Parathyroid adenoma (tissue), 2 donors: ENCODE results near the gene ACP3.
A peak's percentile ranks its signal among the peaks of the same experiment; 100 is the strongest.
"Not testable (repeated sequence)": the region's sequence is repeated elsewhere in the genome, so short reads cannot be mapped to it uniquely, and the experiment has no call there.

ENCODE experiments used
- H2AFZ ChIP-seq: fragments of 300-600 bp; sonication (generic); one replicate; pipeline ENCODE4 v1.7.0; 2017; ENCODE audit warnings: antibody characterized with exemption, mild to moderate bottlenecking
- H3K27ac ChIP-seq: fragments of 300-600 bp; sonication (generic); one replicate; pipeline ENCODE4 v1.7.0; 2017
- H3K27me3 ChIP-seq: fragments of 300-600 bp; sonication (generic); one replicate; pipeline ENCODE4 v1.7.0; 2017; ENCODE audit warnings: low read length; ENCODE audit not compliant: control insufficient read depth, insufficient read depth
- H3K36me3 ChIP-seq: fragments of 300-600 bp; sonication (generic); one replicate; pipeline ENCODE4 v1.7.0; 2017; ENCODE audit warnings: low read length; ENCODE audit not compliant: control insufficient read depth, insufficient read depth
- H3K4me1 ChIP-seq: fragments of 300-600 bp; sonication (generic); one replicate; pipeline ENCODE4 v1.7.0; 2017; ENCODE audit warnings: control low read depth
- H3K4me2 ChIP-seq: fragments of 300-600 bp; sonication (generic); one replicate; pipeline ENCODE4 v1.7.0; 2017; ENCODE audit warnings: low read length
- H3K4me3 ChIP-seq: fragments of 300-600 bp; sonication (generic); one replicate; pipeline ENCODE4 v1.7.0; 2017; ENCODE audit warnings: low read depth, low read length
- H3K79me2 ChIP-seq: fragments of 300-600 bp; sonication (generic); one replicate; pipeline ENCODE4 v1.7.0; 2017; ENCODE audit warnings: control low read depth
- H3K9ac ChIP-seq: fragments of 300-600 bp; sonication (generic); one replicate; pipeline ENCODE4 v1.7.0; 2017; ENCODE audit warnings: mild to moderate bottlenecking
- H3K9me3 ChIP-seq: fragments of 300-600 bp; sonication (generic); one replicate; pipeline ENCODE4 v1.7.0; 2017; ENCODE audit warnings: low read length; ENCODE audit not compliant: control insufficient read depth
- TF ChIP-seq, protein P1 (sequence below): fragments of 300-600 bp; sonication (generic); IDR thresholded peaks from one replicate; pipeline ENCODE4 v1.7.0; 2017; ENCODE audit warnings: antibody characterized with exemption, mild to moderate bottlenecking
- donor health status: primary hyperparathyroidism.

Gene ACP3

DNA sequence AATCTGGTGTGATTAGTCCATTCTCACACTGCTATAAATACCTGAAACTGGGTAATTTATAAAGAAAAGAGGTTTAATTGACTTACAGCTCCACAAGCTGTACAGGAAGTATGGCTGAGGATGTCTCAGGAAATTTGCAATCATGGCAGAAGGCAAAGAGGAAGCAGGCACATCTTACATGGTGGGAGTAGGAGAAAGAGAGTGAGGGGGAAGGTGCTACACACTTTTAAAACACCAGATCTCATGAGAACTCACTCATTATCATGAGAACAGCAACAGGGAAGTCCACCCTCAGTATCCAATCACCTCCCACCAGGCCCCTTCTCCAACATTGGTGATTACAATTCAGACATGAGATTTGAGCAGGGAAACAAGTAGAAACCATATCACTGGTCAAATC lies 24.0 kb upstream of the ACP3 start:
- H3K4me3 ChIP-seq, result no peak overlapping the region
- no peak overlapping the region for H3K9ac ChIP-seq
- H3K4me1 ChIP-seq, result no peaks in the 10 kb centered on the region
- TF ChIP-seq, protein P1, sequence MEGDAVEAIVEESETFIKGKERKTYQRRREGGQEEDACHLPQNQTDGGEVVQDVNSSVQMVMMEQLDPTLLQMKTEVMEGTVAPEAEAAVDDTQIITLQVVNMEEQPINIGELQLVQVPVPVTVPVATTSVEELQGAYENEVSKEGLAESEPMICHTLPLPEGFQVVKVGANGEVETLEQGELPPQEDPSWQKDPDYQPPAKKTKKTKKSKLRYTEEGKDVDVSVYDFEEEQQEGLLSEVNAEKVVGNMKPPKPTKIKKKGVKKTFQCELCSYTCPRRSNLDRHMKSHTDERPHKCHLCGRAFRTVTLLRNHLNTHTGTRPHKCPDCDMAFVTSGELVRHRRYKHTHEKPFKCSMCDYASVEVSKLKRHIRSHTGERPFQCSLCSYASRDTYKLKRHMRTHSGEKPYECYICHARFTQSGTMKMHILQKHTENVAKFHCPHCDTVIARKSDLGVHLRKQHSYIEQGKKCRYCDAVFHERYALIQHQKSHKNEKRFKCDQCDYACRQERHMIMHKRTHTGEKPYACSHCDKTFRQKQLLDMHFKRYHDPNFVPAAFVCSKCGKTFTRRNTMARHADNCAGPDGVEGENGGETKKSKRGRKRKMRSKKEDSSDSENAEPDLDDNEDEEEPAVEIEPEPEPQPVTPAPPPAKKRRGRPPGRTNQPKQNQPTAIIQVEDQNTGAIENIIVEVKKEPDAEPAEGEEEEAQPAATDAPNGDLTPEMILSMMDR, result no peak
- H3K36me3 ChIP-seq, result no peaks in the 10 kb centered on the region
- no peaks in the 10 kb centered on the region for H3K27me3 ChIP-seq
- H3K27ac ChIP-seq, result no peak overlapping the region
- H2AFZ ChIP-seq, result no peak overlapping the region
- no peak overlapping the region for H3K4me2 ChIP-seq
- H3K9me3 ChIP-seq, result no peaks in the 10 kb centered on the region
- no peaks in the 10 kb centered on the region for H3K79me2 ChIP-seq

- Histone ChIP-seq H3K4me1 (no peaks in the 10 kb centered on the region), H3K27ac (no peak overlapping the region), H3K36me3 (no peaks in the 10 kb centered on the region), H3K9ac (no peak overlapping the region), H3K4me2 (no peak overlapping the region), H3K4me3 (no peak overlapping the region), H3K9me3 (no peaks in the 10 kb centered on the region), H3K79me2 (no peaks in the 10 kb centered on the region), H2AFZ (no peak overlapping the region), H3K27me3 (no peaks in the 10 kb centered on the region)
- TF ChIP-seq, protein P1, result no peak
Measured at GRCh38 chr3:132294906-132295305, 22.3 kb upstream of the ACP3 start.

- H3K4me1 ChIP-seq, H3K4me2 ChIP-seq, H3K27me3 ChIP-seq, H3K36me3 ChIP-seq, H3K4me3 ChIP-seq, H3K9me3 ChIP-seq, H3K27ac ChIP-seq, H3K79me2 ChIP-seq, H3K9ac ChIP-seq, H2AFZ ChIP-seq: not testable (repeated sequence)
Measured at GRCh38 chr3:132303336-132304201, 13.6 kb upstream of the ACP3 start.

GRCh38 chr3:132304351-132304750 lies 12.9 kb upstream of the ACP3 start:
- H3K9me3 ChIP-seq, H3K4me1 ChIP-seq, H3K4me2 ChIP-seq, H3K9ac ChIP-seq, H3K79me2 ChIP-seq, H3K4me3 ChIP-seq, H3K36me3 ChIP-seq, H3K27ac ChIP-seq, H3K27me3 ChIP-seq, H2AFZ ChIP-seq: not testable (repeated sequence)

- H3K4me1 ChIP-seq, H2AFZ ChIP-seq, H3K36me3 ChIP-seq, H3K9ac ChIP-seq, H3K9me3 ChIP-seq, H3K27me3 ChIP-seq, H3K4me3 ChIP-seq, H3K27ac ChIP-seq, H3K79me2 ChIP-seq, H3K4me2 ChIP-seq: not testable (repeated sequence)
Measured at GRCh38 chr3:132310057-132310456, 7.2 kb upstream of the ACP3 start.

- H3K4me2 ChIP-seq, result no peak overlapping the region
- TF ChIP-seq, protein P1, result no peak
- peak overlapping the region; percentile 51 for H2AFZ ChIP-seq
- H3K9ac ChIP-seq, result no peak overlapping the region
- no peak overlapping the region for H3K27ac ChIP-seq
- H3K79me2 ChIP-seq, result no peaks in the 10 kb centered on the region
- no peaks in the 10 kb centered on the region for H3K36me3 ChIP-seq
- no peaks in the 10 kb centered on the region for H3K4me1 ChIP-seq
- no peaks in the 10 kb centered on the region for H3K9me3 ChIP-seq
- no peaks in the 10 kb centered on the region for H3K27me3 ChIP-seq
- no peak overlapping the region for H3K4me3 ChIP-seq
Measured at GRCh38 chr3:132311316-132311715, 5.9 kb upstream of the ACP3 start.
